ENCODE results near the gene FOXP1.

DNA sequence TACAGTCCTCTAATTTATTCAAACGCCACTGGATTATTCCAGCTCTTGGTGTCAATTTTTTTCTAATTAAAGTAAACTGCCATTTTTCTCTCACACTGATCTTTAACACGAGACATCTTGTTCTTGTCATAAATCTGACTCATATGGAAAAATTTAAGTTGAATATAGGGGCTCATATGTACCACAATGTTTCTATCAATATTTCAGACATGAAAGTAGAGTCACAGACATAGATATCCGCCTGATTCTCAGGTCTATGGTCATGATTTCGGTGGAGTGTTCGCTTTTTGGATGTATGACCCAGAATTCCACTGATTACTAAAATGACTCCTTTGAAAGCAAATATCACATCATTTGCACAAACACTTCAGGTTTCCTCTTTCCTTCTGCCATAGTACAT is 552.8 kb downstream of the FOXP1 start:
- TF ChIP-seq, protein P1, sequence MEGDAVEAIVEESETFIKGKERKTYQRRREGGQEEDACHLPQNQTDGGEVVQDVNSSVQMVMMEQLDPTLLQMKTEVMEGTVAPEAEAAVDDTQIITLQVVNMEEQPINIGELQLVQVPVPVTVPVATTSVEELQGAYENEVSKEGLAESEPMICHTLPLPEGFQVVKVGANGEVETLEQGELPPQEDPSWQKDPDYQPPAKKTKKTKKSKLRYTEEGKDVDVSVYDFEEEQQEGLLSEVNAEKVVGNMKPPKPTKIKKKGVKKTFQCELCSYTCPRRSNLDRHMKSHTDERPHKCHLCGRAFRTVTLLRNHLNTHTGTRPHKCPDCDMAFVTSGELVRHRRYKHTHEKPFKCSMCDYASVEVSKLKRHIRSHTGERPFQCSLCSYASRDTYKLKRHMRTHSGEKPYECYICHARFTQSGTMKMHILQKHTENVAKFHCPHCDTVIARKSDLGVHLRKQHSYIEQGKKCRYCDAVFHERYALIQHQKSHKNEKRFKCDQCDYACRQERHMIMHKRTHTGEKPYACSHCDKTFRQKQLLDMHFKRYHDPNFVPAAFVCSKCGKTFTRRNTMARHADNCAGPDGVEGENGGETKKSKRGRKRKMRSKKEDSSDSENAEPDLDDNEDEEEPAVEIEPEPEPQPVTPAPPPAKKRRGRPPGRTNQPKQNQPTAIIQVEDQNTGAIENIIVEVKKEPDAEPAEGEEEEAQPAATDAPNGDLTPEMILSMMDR (IDR thresholded peaks at IDR 0.05; ENCODE audit: poor library complexity): no peak
- no peak for TF ChIP-seq EZH2phosphoT487 (IDR thresholded peaks at IDR 0.05; ENCODE audit: low read depth, severe bottlenecking, unreplicated experiment)
- no peak for TF ChIP-seq EZH2 (IDR thresholded peaks at IDR 0.05; ENCODE audit: borderline replicate concordance)
